ENCODE data around the gene MEAF6.

Gene MEAF6

DNA sequence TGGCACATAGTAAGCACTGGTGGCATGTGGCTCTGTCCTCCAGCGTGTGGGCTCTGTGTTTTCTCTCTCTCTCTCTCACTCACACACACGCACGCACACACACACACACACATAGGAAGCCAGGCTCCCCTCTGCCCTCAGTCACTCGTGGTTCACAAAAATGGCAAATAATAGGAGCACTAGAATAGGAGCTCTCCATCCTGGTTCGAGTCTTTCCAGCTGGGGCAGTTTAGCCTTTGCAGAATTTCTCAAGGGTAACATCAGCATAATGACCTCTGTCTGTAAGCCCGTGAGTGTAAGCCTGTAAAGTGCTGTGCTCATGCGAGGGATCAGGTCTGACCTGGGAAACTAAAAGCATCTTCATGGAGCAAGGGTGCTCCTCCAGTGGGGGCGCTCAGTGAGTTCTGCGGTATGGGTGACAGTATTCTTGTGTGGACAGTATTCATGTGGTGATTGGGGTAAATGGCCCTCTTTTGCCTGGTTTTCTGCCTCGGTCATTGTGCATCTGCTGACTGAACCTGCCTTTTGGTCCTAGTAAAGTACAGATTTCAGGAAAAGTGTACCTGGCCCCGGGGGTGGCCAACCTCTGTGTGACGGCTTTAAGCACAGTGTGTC lies 41.0 kb downstream of the MEAF6 start:
- no peak for DNase-seq (ENCODE audit: low spot score)

- DNase-seq (ENCODE audit: low spot score), result no peak
Measured at GRCh38 chr1:37472994-37473393, 41.6 kb downstream of the MEAF6 start.

GRCh38 chr1:37472281-37472680 lies 42.3 kb downstream of the MEAF6 start:
- DNase-seq (ENCODE audit: low spot score), result no peak

DNA sequence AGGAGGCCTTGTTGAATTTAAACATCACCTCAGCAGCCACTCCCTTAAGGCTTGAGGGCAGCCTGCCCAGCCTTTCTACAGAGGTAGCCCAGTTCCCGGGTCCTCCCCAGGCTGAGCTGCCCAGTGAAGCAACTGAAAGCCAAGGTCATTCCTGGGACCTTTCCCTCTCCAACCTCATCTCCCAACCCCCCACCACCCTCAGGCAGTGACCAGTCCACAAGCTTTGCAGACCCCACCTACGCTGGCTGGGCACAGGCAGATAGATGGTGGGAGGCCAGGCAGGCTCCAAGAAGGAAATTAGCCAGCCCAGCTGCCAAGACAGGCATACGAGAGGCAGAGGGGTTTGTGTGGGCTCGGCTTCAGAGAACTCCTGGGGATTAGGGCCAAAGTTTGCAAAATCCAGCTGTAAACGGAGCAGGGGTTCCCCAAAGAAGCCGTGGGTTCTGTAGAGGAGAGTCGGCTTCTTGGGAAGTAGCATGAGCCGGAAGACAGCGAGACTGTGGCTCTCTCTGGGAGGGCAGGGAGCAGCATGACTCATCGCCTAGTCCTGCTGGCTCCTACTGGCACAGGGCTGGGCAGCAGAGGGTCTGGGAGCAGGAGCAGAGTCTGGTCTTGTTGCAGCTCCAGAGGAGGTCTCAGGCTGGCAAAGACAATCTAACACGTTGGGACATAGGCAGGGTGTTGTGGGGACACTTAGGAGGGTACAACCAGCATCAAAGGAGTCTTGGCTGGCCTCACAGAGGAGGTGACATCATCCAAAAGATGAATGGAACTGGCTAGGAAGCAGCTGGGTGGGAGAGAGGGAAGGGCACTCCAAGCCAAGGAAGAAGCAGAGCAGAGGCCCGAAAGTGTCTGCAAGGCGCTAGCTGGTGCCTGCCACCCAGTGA lies 43.0 kb downstream of the MEAF6 start:
- peak; percentile 88 for DNase-seq (ENCODE audit: low spot score)

- no peak for DNase-seq (ENCODE audit: low spot score)
Measured at GRCh38 chr1:37469386-37469785, 45.2 kb downstream of the MEAF6 start.

DNA sequence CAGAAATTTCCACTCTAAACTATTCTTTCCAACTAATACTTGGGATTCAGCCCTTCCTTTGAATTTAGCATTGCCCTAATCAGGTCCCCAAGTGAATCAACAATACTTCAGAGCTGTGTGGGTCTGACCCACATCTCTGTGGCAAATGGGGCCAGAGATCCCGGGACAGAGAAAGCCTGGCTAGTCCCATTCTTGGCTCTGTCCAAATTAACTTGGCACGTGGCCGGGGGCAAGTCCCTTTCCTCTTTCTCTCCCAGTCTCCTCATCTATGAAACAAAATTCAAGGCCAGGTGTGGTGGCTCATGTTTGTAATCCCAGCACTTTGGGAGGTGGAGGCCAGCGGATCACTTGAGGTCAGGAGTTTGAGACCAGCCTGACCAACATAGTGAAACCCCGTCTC lies 46.5 kb downstream of the MEAF6 start:
- DNase-seq (ENCODE audit: low spot score), result no peak

GRCh38 chr1:37465593-37466517 lies 48.7 kb downstream of the MEAF6 start:
- DNase-seq (ENCODE audit: low spot score), result peak; percentile 29

GRCh38 chr1:37464443-37464842 lies 50.1 kb downstream of the MEAF6 start:
- no peak for DNase-seq (ENCODE audit: low spot score)

- no peak for DNase-seq (ENCODE audit: low spot score)
Measured at GRCh38 chr1:37461698-37462436, 52.7 kb downstream of the MEAF6 start.

DNA sequence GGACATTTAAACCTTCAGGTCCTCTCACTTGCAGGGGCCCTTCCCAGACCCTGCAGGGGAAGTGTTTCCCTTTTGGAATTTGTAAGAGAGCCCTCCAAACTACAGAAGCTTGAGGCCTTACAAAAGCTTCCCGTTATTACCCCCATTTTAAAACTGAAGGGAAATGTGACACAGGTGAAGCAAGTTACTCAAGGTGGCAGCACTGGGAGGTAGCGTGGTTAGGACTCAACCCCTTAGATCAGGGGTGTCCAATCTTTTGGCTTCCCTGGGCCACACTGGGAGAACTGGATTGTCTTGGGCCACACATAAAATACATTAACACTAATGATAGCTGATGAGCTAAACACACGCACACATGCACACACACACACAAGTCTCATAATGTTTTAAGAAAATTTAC lies 56.0 kb downstream of the MEAF6 start:
- DNase-seq (ENCODE audit: low spot score), result no peak

- DNase-seq (ENCODE audit: low spot score), result no peak
Measured at GRCh38 chr1:37456614-37457013, 58.0 kb downstream of the MEAF6 start.

GRCh38 chr1:37455516-37455915 lies 59.0 kb downstream of the MEAF6 start:
- no peak for DNase-seq (ENCODE audit: low spot score)

DNA sequence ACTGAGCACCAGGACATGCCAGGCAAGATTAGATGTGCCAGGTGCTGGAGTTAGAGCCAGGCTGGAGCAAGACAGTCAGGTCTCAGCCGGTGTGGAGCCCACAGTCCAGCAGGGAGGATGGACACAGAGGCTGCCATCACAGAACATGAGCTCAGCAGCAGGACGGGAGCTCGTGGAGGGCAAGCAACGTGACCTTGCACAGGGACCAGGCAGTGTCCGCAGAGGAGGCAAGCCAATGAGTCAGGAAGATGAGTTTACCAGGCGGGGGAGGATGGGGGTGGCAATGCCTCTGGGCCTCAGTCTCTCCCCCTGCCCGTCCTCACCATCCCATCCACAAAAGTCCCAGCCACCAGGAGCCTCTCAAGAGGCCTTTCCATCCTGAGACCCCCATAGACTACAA lies 60.9 kb downstream of the MEAF6 start:
- DNase-seq (ENCODE audit: low spot score), result no peak

DNA sequence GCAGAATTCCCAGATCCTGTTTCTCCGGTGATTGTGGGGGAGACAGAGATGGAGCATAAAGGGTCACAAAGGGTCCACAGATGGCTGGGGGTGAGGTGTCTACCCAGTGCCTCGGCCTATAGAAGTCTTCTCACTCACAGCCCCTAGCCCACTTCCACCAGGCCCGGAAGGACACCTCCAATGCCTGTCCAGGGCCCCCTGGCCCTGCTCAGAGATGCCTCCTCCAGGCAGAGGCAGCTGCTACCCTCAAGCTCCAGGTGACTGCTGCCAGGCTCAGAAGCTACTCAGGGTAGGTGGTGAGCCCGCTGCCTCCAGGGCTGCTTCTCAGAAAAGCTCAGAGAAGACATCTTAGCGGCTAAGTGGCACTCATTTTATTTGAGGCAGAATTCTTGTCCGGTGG lies 62.1 kb downstream of the MEAF6 start:
- DNase-seq (ENCODE audit: low spot score), result no peak

DNA sequence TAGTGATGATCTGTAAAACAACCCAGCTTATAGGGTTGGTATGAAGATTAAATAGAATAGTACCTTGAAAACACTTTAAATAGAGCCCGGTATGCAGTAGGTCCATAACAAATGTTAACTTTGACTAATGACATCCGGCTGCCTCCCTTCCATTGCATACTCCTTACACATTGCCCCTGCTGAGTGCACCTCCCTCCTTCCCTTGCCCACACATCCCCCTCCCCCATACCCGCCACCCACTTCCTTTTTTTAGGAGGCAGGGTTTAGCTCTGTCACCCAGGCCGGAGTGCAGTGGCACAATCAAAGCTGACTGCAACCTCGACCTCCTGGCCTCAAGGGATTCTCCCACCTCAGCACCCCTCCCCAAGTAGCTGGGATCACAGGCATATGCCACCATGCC lies 64.6 kb downstream of the MEAF6 start:
- no peak for DNase-seq (ENCODE audit: low spot score)

GRCh38 chr1:37448691-37449417 lies 65.7 kb downstream of the MEAF6 start:
- no peak for DNase-seq (ENCODE audit: low spot score)

DNA sequence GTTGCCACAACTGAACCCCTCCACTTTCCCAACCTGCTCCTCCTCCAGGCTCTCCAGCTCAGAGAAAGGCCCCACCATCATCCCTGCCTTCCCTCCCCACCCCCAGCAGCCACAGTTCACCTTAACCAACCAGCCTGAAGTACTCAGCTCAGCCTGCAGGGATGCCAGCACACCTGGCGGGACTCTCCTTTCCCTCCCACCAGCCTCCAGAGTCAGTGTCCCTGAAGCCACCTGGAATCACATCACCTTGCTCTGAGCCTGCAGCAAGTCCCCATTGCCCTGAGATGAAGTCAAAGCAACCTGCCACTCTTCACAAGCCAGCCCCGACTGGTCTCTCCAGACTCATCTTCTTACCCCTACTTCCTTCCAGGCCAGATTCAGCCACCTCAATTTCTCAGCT lies 66.4 kb downstream of the MEAF6 start:
- DNase-seq (ENCODE audit: low spot score), result no peak

- DNase-seq (ENCODE audit: low spot score), result no peak
Measured at GRCh38 chr1:37446874-37447273, 67.7 kb downstream of the MEAF6 start.

DNA sequence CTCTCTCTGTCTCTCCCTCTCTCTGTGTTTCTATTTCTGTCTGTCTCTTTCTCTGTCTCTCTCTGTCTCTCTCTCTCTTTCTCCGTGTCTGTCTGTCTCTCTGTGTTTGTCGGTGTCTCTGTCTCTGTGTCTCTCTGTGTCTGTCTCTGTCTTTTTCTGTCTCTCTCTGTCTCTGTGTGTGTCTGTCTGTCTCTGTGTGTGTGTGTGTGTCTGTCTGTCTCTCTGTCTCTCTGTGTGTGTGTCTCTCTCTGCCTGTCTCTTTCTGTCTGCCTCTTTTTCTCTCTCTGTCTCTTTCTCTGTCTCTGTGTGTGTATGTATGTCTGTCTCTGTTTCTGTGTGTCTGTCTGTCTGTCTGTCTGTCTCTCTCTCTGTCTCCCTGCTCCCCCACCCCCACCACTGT lies 71.9 kb downstream of the MEAF6 start:
- no peak for DNase-seq (ENCODE audit: low spot score)

All from Ammon's horn (tissue), 1 donor.